ENCODE results near the gene RIPK4. TPM values are rescaled to one million over a fixed set of nuclear protein-coding genes. Genes with fewer than 3 reads are reported as not detected.

The RIPK4 gene
- total and polyA plus RNA-seq, 2 of the 13 experiments (the other 11 are each of a cell fraction or from before 2014, with no cell fraction given) = 3.1 to 4.9 TPM

- peak; percentile 18; the same call in 1 of the 2 replicates for TF ChIP-seq ARID4A (CRISPR knock-in tag; IDR thresholded peaks at IDR 0.05; ENCODE audit: borderline replicate concordance)
- TF ChIP-seq HIC2 (CRISPR knock-in tag; IDR thresholded peaks at IDR 0.05; ENCODE audit: low read depth) = no peak
- no peak for TF ChIP-seq ZNF660 (CRISPR knock-in tag; IDR thresholded peaks at IDR 0.05; ENCODE audit: borderline replicate concordance, low read depth)
- TF ChIP-seq PTBP1 (IDR thresholded peaks at IDR 0.05; ENCODE audit: low read depth, low read length, poor library complexity, severe bottlenecking) = no peak
- TF ChIP-seq RFX3 (CRISPR knock-in tag; IDR thresholded peaks at IDR 0.05) = peak; percentile 44; the same call in 1 of the 2 replicates
- peak; percentile 77 for TF ChIP-seq NCOA2 (CRISPR knock-in tag; IDR thresholded peaks at IDR 0.05)
- TF ChIP-seq ZNF282 (IDR thresholded peaks at IDR 0.05; ENCODE audit: partially characterized antibody) = no peak
- TF ChIP-seq POLR2AphosphoS5 (IDR thresholded peaks at IDR 0.05; ENCODE audit: low read depth, low read length) = no peak
- no peak for TF ChIP-seq ZNF879 (CRISPR knock-in tag; IDR thresholded peaks at IDR 0.05)
- no peak for TF ChIP-seq ZNF513 (CRISPR knock-in tag; conservative IDR thresholded peaks at IDR 0.05)
- TF ChIP-seq, protein P1, sequence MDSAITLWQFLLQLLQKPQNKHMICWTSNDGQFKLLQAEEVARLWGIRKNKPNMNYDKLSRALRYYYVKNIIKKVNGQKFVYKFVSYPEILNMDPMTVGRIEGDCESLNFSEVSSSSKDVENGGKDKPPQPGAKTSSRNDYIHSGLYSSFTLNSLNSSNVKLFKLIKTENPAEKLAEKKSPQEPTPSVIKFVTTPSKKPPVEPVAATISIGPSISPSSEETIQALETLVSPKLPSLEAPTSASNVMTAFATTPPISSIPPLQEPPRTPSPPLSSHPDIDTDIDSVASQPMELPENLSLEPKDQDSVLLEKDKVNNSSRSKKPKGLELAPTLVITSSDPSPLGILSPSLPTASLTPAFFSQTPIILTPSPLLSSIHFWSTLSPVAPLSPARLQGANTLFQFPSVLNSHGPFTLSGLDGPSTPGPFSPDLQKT (CRISPR knock-in tag; IDR thresholded peaks at IDR 0.05; ENCODE audit: borderline replicate concordance) = no peak
- TF ChIP-seq SP1 (IDR thresholded peaks at IDR 0.05) = no peak
- no peak for TF ChIP-seq SP1 (CRISPR knock-in tag; IDR thresholded peaks at IDR 0.05)
- TF ChIP-seq, protein P2, sequence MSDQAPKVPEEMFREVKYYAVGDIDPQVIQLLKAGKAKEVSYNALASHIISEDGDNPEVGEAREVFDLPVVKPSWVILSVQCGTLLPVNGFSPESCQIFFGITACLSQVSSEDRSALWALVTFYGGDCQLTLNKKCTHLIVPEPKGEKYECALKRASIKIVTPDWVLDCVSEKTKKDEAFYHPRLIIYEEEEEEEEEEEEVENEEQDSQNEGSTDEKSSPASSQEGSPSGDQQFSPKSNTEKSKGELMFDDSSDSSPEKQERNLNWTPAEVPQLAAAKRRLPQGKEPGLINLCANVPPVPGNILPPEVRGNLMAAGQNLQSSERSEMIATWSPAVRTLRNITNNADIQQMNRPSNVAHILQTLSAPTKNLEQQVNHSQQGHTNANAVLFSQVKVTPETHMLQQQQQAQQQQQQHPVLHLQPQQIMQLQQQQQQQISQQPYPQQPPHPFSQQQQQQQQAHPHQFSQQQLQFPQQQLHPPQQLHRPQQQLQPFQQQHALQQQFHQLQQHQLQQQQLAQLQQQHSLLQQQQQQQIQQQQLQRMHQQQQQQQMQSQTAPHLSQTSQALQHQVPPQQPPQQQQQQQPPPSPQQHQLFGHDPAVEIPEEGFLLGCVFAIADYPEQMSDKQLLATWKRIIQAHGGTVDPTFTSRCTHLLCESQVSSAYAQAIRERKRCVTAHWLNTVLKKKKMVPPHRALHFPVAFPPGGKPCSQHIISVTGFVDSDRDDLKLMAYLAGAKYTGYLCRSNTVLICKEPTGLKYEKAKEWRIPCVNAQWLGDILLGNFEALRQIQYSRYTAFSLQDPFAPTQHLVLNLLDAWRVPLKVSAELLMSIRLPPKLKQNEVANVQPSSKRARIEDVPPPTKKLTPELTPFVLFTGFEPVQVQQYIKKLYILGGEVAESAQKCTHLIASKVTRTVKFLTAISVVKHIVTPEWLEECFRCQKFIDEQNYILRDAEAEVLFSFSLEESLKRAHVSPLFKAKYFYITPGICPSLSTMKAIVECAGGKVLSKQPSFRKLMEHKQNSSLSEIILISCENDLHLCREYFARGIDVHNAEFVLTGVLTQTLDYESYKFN (CRISPR knock-in tag; conservative IDR thresholded peaks at IDR 0.05) = peak; percentile 72
- no peak for TF ChIP-seq KDM2A (CRISPR knock-in tag; IDR thresholded peaks at IDR 0.05; ENCODE audit: borderline replicate concordance, low read depth)
- TF ChIP-seq ZKSCAN1 (IDR thresholded peaks at IDR 0.05; ENCODE audit: low read length) = 0 out of 2 replicates have a peak, but pooled peaks have one; percentile 13
- TF ChIP-seq MEF2D (CRISPR knock-in tag; IDR thresholded peaks at IDR 0.05) = 0 out of 2 replicates have a peak, but pooled peaks have one; percentile 26
- TF ChIP-seq ZNF331 (CRISPR knock-in tag; IDR thresholded peaks at IDR 0.05) = peak; percentile 31; the same call in 1 of the 2 replicates
- TF ChIP-seq GATAD2A (CRISPR knock-in tag; IDR thresholded peaks at IDR 0.05) = peak; percentile 92
These were observed 60.2 kb downstream of the RIPK4 start (continued) for GRCh38 chr21:41706678-41707077.
